HG03460 (cell line): ENCODE measurements around the gene CBLB.

Experiments used
- ATAC-seq: cut with Tn5 transposase; IDR thresholded peaks from one replicate; pipeline ENCODE4 v1.9.1; 2021; ENCODE audit not compliant: unreplicated experiment

The CBLB gene

DNA sequence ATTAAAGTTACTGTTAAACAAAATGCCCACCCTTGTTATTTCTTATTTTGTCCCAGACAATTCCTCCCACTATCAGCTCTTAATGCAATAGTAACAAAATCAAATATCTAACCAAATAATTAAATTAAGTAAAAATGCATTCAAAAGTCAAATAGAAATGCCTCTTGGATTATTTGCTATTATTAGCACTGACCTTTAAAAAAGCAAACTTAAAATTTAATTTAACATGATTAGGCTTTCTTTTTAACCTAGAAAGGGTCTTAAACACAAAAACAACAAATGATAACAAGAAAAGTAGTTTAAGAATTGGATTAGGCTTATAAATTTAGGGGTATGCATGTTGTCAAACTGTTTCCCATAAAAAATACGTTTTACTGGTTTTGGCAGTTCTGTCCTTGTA is 159.8 kb downstream of the CBLB start:
- no peak for ATAC-seq

- ATAC-seq, result no peak
Observed at GRCh38 chr3:105707009-105707408, 161.8 kb downstream of the CBLB start.

GRCh38 chr3:105704726-105705410 is 163.9 kb downstream of the CBLB start:
- no peak for ATAC-seq

- ATAC-seq, result no peak
Observed at GRCh38 chr3:105700575-105700974, 168.2 kb downstream of the CBLB start.

- no peak for ATAC-seq
Observed at GRCh38 chr3:105691633-105692032, 177.2 kb downstream of the CBLB start.

DNA sequence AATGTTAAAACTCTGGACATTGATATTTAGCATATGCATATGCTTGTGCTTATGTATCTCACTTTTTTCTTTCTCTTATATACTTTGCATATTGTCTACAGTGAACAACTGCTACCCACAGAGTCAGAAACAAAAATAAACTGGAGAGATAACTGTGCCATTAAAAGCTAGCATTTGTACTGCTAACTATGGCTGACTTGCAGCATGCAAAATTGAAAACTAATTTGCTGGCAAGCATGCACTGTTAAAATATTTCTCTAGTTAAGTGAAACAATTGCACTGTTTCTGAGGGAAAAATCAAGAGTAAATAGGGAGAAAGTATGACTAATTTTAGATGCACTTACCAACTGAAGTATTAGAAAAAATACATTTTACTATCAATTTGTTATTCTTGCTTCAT is 177.8 kb downstream of the CBLB start:
- ATAC-seq, result no peak

DNA sequence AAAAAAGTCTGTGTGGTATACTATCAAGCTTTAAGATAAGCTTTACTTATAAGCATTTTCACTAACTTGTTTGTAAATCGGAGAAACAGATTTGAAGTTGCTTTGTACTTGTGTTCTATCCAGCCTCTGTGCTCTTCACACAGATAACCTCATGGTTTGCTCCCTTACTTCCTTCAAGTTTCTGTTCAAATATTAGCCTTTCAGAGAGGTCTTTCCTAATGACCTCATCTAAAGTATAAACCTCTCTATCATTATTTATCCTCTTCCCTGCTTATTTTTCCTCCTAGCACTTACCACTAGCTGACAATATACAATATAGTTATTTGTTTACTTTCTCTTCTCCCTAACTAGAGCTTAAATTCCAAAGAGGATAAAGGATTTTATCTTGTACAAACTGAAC is 180.0 kb downstream of the CBLB start:
- ATAC-seq, result no peak

DNA sequence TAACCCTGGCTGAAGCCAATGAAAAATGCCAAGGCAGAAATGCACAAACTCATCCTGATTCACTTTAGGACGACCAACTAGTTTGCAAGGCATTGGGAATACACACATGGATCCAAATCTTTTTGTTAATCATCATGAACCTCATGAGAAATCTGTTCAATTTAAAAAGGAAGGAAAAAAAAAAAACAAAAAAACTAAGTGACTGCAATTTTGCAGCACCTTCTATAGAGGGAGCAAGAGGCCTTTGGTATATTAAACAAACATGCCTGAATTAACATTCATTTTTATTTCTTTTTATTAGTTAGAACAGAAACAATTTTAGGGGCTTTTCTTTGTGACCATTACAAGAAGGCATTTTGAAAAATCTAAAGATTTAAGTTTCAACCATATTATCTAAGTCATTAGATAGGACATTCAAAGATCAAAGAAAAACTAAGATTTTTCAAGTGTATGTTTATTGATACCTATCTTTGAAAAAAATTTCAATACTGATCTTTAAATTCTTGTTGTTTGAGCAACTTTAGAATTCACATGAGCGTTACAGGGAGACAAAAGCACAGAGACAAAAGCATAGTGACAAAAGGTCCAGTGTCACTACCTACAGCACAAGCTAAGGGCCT is 182.4 kb downstream of the CBLB start:
- no peak for ATAC-seq

DNA sequence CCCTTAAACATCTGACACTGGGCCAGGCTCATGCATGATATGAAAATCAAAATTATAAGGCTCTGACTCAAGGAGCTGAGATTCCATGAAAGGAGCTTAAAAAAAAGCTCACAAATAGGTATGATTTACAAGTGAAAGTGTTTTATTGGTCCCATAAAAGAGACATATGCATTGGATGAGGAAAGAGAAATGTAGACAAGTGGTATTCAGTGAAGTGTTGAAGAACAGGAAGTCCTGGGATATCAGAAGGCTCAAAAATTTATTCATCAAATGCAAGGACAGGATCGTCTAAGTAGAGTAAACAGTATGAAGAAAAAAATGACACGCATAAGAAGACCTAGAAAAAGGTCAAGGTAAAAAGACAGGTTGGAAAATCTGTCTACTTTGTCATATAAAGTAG is 188.9 kb downstream of the CBLB start:
- no peak for ATAC-seq

DNA sequence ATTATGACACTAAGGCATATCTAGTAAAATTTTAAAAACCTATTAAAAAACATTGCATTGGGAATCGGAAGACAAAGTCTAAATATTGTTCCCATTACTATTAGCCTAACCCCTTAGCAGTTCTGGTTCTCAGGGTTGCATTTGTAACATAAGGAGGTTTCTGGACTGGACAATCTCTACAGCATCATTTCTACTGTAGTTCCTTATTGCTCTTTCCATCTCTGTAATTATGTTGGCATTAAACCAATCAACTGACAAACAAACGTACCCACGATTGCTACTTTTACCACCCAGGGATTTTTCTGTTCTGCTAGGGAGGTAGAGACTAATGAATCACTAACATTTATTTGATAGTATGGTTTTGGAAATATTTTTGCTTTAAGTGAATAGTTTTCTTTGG is 190.8 kb downstream of the CBLB start:
- no peak for ATAC-seq

DNA sequence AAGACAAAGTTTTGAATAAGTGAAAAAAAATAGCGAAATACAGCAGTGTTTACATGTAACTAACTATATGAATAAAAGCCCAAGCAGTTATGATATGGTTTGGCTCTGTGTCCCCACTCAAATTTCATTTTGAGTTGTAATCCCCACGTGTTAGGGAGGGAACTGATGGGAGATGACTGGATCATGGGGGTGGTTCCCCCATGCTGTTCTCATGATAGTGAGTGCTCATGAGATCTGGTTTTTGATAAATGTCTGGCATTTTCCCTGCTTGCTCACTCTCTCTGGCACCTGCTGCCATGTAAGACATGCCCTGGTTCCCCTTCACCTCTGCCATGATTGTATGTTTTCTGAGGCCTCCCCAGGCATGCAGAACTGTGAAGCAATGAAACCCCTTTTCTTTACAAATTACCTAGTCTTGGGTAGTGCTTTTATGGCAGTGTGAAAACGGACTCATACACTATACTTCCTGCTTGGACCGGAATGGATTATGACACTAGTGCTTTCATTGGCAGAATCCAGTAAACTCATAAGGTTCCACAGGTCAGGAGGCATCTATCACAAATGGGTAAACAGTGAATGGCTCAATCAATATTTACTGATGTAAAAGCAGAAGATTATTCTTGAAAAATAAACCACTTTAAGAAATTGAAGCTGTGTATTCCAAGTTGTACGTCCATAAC is 192.1 kb downstream of the CBLB start:
- no peak for ATAC-seq

GRCh38 chr3:105674437-105675065 is 194.3 kb downstream of the CBLB start:
- ATAC-seq, result no peak

GRCh38 chr3:105672996-105673395 is 195.8 kb downstream of the CBLB start:
- ATAC-seq, result no peak

DNA sequence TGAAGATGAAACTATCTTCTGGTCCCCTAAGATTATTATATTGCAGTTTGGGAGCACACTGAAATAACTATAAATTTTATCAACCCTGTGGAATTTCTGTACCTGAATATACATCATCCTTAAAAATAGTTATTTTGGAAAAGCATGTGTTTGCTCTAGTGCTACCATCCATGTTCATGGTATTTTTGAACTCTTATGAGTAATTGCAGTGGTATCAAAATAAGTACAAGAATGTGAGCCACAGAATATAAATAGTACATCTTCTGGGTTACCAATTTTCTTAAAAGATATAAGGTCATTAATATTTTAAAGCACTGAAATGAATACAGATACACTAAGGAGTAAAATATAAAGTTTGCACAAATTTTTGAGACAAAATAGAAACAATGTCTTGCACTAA is 206.5 kb downstream of the CBLB start:
- no peak for ATAC-seq

- no peak for ATAC-seq
Observed at GRCh38 chr3:105661461-105661860, 207.4 kb downstream of the CBLB start.

GRCh38 chr3:105656651-105657504 is 211.9 kb downstream of the CBLB start:
- no peak for ATAC-seq

GRCh38 chr3:105653868-105654267 is 214.9 kb downstream of the CBLB start:
- no peak for ATAC-seq

DNA sequence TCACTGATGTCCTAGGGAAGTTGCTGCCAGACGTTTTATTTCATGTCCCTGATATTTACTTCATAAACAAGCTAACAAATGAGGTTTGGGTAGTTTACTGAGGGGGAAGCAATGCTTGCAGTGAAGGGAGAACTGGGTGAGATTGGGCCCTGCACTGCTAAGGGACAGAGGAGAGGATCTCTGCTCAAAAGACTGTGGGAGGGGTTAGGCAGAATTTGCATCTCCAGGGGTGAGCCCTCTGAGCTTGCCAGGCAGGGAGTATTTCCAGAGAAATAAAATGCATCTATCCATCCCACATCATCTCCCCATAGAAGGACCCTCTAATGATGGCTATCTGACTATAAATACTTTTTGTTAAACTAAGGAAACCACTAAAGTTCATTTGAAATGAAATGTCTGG is 215.6 kb downstream of the CBLB start:
- no peak for ATAC-seq

DNA sequence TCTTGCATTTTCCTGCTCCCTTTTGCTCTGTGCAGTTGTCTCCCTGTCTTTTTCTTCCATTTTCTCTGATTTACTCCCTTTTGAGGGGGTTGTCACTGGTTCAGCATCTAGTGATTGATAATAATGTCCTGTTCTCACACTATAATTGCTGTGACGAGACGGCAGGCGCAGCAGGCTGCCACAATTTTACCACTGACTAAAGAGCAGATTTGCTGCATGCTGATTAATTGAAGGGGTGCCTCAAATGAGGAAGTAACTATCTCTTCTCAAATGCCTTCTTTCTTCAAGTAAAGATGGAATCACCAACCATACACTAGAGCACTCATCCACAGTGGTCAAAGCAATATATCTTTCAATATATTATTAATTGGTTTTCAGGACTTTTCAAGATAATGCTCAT is 219.3 kb downstream of the CBLB start:
- ATAC-seq, result no peak

DNA sequence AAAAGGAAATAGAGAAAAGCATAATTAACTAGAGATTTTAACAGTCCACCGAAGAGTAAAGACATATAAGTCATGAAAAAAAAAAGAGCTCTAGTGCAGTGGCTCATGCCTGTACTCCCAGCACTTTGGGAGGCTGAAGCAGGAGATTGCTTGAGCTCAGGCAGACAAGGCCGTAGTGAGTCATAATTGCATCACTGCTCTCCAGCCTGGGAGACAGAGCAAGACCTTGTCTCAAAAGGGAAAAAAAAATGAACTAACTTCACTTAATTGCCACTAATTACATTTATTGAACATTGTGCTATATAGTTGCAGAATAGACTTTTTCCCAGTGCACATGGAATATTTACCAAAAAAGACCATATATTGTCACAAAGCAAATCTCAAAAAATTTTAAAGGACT is 221.8 kb downstream of the CBLB start:
- ATAC-seq, result no peak

DNA sequence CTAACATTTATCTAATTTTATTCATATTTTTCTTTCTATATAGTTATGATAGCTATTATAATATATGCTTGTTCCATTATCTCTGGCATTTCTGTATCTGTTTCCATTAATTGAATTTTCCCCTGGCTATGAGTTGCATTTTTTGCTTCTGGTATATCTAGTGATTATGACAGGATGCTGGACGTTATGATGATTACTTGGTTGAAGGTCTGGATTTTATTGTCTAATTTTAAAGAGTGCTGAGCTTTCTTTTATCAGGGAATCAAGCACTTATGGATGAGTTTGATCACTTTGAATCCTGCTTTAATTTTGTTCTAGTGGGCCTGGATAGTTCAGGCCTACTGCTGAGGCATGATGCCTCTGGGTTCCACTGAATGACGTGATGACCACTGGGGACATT is 229.7 kb downstream of the CBLB start:
- ATAC-seq, result no peak
